ENCODE results near the gene C2CD4C.
"Not testable (repeated sequence)": the region's sequence is repeated elsewhere in the genome, so short reads cannot be mapped to it uniquely, and the experiment has no call there.

The C2CD4C gene

DNA sequence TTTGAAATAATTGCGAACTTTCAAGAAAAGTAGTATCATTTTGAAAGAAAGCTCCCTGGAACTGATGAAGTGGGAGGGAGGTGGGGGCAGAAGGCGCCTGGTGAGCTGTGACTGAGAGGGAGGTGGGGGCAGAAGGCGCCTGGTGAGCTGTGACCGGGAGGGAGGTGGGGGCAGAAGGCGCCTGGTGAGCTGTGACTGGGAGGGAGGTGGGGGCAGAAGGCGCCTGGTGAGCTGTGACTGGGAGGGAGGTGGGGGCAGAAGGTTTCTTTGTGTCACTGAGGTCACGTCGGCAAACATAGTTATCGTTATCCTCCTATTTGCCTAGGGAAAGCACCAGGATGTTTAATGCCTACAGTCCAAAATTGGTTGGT, 24.2 kb downstream of the C2CD4C start:
- no peak overlapping the region for H3K4me3 ChIP-seq (ENCODE audit: control insufficient read depth, low read depth, low read length)
- TF ChIP-seq, protein P1, sequence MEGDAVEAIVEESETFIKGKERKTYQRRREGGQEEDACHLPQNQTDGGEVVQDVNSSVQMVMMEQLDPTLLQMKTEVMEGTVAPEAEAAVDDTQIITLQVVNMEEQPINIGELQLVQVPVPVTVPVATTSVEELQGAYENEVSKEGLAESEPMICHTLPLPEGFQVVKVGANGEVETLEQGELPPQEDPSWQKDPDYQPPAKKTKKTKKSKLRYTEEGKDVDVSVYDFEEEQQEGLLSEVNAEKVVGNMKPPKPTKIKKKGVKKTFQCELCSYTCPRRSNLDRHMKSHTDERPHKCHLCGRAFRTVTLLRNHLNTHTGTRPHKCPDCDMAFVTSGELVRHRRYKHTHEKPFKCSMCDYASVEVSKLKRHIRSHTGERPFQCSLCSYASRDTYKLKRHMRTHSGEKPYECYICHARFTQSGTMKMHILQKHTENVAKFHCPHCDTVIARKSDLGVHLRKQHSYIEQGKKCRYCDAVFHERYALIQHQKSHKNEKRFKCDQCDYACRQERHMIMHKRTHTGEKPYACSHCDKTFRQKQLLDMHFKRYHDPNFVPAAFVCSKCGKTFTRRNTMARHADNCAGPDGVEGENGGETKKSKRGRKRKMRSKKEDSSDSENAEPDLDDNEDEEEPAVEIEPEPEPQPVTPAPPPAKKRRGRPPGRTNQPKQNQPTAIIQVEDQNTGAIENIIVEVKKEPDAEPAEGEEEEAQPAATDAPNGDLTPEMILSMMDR (IDR thresholded peaks at IDR 0.05; ENCODE audit: control insufficient read depth, insufficient read depth, low read depth, low read length, missing control alignments), result no peak
- DNase-seq (ENCODE audit: low read depth), result no peak

DNA sequence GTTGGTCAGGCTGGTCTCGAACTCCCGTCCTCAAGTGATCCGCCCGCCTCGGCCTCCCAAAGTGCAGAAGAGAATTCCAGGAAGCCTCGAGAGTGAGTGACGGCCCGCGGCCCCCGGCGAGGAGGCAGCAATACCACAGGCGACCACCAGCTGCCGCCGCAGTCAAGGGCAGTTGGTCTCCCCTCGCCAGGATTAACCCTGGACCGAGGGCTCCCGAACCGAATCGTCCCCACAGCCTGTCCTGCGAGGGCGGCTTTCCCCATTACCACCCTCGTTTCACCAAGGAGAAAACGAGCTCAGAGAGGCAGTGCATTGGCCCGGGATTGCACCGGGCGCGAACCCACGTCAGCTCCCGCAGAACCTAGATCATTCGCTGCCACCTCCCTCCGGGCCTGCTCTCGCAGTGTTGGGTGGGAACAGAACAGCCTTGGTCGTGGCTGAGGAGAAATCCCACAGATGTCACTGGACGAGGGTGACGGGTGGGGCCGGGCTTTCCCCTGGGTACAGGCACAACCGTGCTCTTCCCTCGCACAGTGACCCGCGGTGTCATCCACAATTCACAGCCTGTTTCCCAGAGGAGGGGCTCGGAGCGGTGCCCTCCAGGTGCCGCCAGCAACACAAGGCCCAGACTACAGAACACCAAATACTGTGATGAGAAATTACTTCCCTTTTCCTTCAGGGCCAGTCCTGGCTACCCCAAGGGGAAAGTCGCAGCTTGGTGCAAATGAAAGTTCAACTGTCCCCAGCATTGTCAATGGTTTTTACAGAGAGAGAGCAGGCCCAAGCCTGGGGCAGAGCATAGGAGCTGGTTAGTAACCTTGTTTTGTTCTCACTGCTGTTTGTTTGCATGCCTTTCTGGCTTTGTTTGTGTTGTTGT, 24.8 kb downstream of the C2CD4C start:
- TF ChIP-seq, protein P1 (IDR thresholded peaks at IDR 0.05; ENCODE audit: control insufficient read depth, insufficient read depth, low read depth, low read length, missing control alignments), result peak; percentile 23
- no peak overlapping the region for H3K4me3 ChIP-seq (ENCODE audit: control insufficient read depth, low read depth, low read length)
- DNase-seq (ENCODE audit: low read depth), result no peak

DNA sequence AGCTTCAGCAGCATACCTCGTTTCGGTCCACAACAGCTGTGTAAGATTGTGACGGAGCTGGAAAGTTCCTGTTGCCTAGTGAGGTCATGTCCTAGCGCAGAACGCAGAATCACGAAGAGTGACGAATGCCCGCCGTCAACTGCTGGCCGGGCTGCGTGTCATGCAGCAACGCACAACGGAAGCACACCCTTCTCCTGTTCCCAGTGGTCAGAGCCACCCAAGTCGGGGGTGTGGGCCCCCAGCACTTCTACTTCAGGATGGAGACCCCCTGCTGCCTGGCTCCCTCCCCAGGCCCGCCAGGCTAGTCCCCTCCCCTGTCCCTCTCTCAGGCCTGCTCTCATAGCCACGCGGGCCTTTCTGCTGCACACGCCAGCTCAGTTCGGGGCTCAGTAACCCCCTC, 25.9 kb downstream of the C2CD4C start:
- DNase-seq (ENCODE audit: low read depth), result no peak
- H3K4me3 ChIP-seq (ENCODE audit: control insufficient read depth, low read depth, low read length), result no peak overlapping the region
- TF ChIP-seq, protein P1 (IDR thresholded peaks at IDR 0.05; ENCODE audit: control insufficient read depth, insufficient read depth, low read depth, low read length, missing control alignments), result no peak

DNA sequence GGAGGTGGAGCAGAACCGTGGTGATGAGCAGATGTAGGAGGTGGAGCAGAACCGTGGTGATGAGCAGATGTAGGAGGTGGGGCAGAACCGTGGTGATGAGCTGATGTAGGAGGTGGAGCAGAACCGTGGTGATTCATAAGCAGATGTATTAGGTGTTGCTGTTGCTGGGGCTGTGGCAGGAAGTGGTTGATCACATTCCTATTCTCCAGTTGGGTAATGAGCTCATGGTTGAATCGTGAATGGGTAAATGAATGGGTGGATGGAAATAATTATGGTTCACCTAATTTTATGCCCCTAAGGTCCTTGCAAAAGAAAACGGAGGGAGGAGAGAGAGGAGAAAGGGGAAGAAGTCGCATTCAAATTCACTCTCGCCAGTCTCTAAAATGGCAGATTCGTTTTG, 26.4 kb downstream of the C2CD4C start:
- DNase-seq (ENCODE audit: low read depth), result peak; percentile 25
- not testable (repeated sequence) for H3K4me3 ChIP-seq (ENCODE audit: control insufficient read depth, low read depth, low read length)

DNA sequence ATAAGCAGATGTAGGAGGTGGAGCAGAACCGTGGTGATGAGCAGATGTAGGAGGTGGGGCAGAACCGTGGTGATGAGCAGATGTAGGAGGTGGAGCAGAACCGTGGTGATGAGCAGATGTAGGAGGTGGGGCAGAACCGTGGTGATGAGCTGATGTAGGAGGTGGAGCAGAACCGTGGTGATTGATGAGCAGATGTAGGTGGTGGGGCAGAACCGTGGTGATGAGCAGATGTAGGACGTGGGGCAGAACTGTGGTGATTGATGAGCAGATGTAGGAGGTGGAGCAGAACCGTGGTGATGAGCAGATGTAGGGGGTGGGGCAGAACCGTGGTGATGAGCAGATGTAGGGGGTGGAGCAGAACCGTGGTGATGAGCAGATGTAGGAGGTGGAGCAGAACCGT, 27.0 kb downstream of the C2CD4C start:
- not testable (repeated sequence) for DNase-seq (ENCODE audit: low read depth); H3K4me3 ChIP-seq (ENCODE audit: control insufficient read depth, low read depth, low read length)

DNA sequence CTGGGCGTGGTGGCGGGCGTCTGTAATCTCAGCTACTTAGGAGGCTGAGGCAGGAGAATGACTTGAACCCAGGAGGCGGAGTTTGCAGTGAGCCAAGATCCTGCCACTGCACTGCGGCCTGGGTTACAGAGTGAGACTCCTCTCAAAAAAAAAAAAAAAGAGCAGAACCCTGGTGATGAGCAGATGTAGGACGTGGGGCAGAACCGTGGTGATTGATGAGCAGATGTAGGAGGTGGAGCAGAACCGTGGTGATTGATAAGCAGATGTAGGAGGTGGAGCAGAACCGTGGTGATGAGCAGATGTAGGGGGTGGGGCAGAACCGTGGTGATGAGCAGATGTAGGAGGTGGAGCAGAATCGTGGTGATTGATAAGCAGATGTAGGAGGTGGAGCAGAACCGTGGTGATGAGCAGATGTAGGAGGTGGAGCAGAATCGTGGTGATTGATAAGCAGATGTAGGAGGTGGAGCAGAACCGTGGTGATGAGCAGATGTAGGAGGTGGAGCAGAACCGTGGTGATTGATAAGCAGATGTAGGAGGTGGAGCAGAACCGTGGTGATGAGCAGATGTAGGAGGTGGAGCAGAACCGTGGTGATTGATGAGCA, 28.2 kb downstream of the C2CD4C start:
- H3K4me3 ChIP-seq (ENCODE audit: control insufficient read depth, low read depth, low read length); DNase-seq (ENCODE audit: low read depth): not testable (repeated sequence)

DNA sequence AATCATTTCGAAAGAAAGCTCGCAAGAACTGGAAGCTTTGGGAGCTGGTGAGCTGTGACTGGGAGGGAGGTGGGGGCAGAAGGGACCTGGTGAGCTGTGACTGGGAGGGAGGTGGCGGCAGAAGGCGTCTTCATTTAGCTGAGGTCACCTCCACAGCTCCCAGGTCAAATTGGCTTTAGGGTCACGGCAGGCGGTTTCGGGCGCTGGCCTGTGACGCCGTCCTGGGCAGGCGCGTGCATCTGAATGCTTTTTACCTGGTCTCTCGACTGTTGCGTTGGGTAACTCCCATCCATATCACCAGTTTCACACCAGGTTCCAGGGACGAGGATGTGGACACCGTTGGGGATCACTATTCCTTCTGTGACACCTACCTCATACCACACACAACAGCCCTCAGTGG, 29.2 kb downstream of the C2CD4C start:
- no peak overlapping the region for H3K4me3 ChIP-seq (ENCODE audit: control insufficient read depth, low read depth, low read length)
- no peak for DNase-seq (ENCODE audit: low read depth)
- TF ChIP-seq, protein P1 (IDR thresholded peaks at IDR 0.05; ENCODE audit: control insufficient read depth, insufficient read depth, low read depth, low read length, missing control alignments), result no peak

DNA sequence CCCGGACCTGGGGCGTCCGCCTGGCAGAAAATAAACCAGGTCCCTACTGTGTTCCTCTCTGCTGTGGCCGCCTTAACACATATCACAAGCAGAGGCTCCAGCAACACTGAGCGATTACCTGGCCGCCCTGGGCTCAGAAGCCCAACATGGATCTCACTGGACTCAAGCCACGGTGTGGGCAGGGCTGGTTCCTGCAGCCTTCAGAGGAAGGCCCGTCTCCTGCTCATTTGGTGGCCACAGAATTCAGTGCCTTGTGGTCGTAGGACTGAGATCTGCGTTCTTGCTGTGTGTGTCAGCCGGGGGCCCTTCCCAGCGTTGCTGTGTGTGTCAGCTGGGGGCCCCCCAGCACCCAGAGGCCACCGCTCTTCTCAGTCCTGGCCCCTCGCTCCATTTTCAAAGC, 30.2 kb downstream of the C2CD4C start:
- no peak for DNase-seq (ENCODE audit: low read depth)
- TF ChIP-seq, protein P1 (IDR thresholded peaks at IDR 0.05; ENCODE audit: control insufficient read depth, insufficient read depth, low read depth, low read length, missing control alignments), result no peak

More for the DNA sequence above, 30.2 kb downstream of the C2CD4C start:
- H3K4me3 ChIP-seq (ENCODE audit: control insufficient read depth, low read depth, low read length), result no peak overlapping the region

All from AG09309 (cell line).